Measurements from ENCODE around the gene NOX5.

Gene NOX5

DNA sequence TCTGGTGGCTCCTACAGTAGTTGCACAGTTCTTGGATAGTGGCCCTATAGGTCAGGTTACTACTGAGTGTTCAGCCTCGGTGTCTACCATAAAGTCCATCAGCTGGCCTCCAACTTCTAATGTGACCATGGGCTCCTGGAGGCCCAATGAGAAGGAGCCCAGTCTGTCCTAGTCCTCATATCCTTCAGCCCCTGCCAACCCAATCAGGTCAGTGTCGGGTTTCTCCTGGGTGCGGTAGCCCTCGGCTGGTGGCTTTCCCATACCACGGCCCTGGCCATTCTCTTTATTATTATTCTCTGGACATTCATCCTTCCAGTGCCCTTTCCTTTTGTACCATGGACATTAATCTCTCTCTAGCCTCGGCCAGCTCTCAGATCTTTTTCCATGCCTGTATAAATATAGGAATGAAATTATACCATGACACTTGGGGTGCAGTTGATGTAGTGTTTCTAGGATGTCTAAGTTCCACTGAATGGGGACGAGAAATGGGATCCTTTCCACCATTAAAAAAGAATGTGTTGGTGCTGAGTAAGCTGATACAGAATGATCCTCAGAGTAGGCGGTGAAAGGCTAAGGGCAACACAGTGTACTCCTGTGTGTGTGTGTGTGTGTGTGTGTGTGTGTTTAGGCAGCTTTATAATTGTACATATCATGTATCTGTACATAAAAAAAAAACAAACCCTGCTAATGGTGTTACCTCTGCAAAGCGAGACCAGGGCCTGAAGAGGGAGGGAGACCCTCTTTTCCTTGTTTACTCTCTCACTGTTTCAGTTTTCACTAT is 19.3 kb upstream of the NOX5 start:
- Mint-ChIP-seq H3K27ac (peak overlapping the region; percentile 43), H3K4me1 (peaks cover 29% of the 10 kb centered on the region), H3K4me3 (no peak overlapping the region), H3K27me3 (ENCODE audit: low read depth, poor library complexity) (peaks cover under 1% of the 10 kb centered on the region), H3K9me3 (no peaks in the 10 kb centered on the region), H3K36me3 (ENCODE audit: low read depth) (no peaks in the 10 kb centered on the region)
- TF ChIP-seq, protein P1, sequence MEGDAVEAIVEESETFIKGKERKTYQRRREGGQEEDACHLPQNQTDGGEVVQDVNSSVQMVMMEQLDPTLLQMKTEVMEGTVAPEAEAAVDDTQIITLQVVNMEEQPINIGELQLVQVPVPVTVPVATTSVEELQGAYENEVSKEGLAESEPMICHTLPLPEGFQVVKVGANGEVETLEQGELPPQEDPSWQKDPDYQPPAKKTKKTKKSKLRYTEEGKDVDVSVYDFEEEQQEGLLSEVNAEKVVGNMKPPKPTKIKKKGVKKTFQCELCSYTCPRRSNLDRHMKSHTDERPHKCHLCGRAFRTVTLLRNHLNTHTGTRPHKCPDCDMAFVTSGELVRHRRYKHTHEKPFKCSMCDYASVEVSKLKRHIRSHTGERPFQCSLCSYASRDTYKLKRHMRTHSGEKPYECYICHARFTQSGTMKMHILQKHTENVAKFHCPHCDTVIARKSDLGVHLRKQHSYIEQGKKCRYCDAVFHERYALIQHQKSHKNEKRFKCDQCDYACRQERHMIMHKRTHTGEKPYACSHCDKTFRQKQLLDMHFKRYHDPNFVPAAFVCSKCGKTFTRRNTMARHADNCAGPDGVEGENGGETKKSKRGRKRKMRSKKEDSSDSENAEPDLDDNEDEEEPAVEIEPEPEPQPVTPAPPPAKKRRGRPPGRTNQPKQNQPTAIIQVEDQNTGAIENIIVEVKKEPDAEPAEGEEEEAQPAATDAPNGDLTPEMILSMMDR (IDR thresholded peaks at IDR 0.05): no peak
- no peak for DNase-seq

DNA sequence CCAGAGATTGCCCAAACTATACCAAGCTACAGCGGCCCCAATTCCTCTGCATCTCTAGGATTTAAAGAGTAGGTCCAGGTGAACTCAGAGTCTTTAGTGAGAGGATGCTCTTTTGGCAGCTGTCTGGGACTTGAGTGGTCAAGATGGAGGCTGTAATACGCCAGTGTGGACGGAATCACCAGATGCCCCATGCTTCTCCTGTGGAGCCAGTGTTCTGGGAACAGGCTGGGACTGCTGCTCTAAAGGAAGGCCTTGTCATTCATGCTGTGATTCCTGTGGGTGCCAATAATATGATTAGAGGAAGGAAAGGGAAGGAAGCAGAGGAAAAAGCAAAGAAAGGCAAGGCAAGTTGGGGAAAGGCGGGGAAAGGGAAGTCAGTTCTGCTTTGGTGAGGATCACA is 17.4 kb upstream of the NOX5 start:
- Mint-ChIP-seq H3K4me3 (no peak overlapping the region), H3K27me3 (ENCODE audit: low read depth, poor library complexity) (peaks cover 8% of the 10 kb centered on the region), H3K4me1 (peaks cover 32% of the 10 kb centered on the region), H3K9me3 (no peaks in the 10 kb centered on the region), H3K27ac (no peak overlapping the region), H3K36me3 (ENCODE audit: low read depth) (no peaks in the 10 kb centered on the region)
- TF ChIP-seq, protein P1 (IDR thresholded peaks at IDR 0.05): no peak
- no peak for DNase-seq

DNA sequence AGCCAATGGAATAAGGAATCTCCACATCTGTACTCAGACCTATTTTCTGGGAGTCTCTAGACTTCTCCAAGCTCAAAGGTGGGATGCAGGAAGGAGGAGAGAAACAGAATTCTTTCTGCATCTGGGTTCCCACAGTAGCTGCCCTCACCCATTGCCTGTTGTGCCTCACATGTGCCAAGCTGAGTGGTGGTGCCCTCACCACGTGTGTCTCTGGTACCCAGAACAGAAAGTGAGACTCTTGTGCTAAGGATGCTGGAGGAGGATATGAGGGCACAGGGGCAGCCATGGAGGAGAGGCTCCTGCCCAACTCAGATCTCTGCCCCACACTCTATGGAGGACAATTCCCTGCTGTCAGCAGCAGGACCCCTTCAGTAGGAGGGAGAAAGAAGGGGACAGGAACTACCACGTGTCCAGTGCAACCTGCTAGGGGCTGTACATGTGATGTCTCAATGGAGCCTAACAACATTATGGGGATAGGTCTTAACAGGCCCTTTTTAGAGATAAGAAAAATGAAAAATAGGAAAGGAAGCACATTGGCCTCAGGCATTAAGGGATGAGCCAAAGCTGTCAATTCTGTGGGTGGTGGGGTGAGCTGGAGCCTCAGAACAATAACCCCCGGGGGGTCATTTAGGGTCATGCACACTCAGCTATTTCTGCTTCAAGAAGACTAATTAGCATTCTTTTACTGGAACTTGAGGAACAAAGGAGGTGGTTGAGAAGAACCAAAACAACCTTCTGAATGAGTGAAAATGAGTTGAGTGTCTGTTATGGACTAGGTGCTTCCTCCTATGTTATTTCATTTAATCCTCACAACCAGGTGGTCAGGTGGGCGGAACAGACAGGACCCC is 16.3 kb upstream of the NOX5 start:
- no peaks in the 10 kb centered on the region for H3K36me3 Mint-ChIP-seq (ENCODE audit: low read depth)
- no peaks in the 10 kb centered on the region for H3K9me3 Mint-ChIP-seq
- peaks cover 8% of the 10 kb centered on the region for H3K27me3 Mint-ChIP-seq (ENCODE audit: low read depth, poor library complexity)
- H3K4me3 Mint-ChIP-seq: no peak overlapping the region
- H3K27ac Mint-ChIP-seq: no peak overlapping the region
- TF ChIP-seq, protein P1 (IDR thresholded peaks at IDR 0.05): no peak
- peaks cover 32% of the 10 kb centered on the region for H3K4me1 Mint-ChIP-seq
- no peak for DNase-seq

DNA sequence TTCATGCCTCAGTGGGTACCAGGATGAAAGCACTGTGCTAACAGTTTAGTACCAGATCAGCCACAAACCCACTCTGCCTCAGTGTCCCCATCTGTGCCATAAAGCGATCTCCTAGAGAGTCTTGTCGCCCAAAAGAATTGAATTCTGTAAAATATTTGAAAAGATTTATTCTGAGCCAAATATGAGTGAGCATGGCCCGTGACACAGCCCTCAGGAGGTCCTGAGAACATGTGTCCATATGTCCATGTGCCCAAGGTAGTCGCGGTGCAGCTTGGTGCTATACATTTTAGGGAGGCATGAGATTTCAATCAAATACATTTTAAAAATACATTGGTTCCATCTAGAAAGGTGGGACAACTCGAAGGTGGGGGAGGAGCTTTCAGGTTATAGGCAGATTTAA is 15.4 kb upstream of the NOX5 start:
- TF ChIP-seq, protein P1 (IDR thresholded peaks at IDR 0.05): no peak
- DNase-seq: no peak
- Mint-ChIP-seq H3K27ac (no peak overlapping the region), H3K4me3 (no peak overlapping the region), H3K4me1 (peaks cover 32% of the 10 kb centered on the region), H3K9me3 (no peaks in the 10 kb centered on the region), H3K36me3 (ENCODE audit: low read depth) (no peaks in the 10 kb centered on the region), H3K27me3 (ENCODE audit: low read depth, poor library complexity) (peaks cover 8% of the 10 kb centered on the region)

DNA sequence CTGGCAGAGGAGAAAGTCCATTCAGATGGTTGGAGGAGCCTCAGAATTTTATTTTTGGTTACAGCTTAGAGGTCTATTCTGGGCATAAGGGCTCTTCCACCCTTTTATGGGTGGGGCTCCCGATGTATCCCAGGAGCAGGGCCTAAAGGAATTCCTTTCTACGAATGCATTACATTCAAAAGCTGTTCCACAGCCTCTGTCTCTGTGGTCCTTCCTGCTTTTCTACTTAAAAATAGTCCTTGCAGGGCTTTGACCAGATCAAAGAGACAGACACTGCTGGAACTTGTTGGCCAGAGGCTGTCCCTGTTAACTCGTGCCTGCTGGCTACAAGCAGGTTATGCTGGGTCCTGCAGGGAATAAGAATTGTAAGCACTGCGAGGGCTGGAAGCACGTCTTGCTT is 14.4 kb upstream of the NOX5 start:
- Mint-ChIP-seq H3K9me3 (peaks cover 2% of the 10 kb centered on the region), H3K4me3 (no peak overlapping the region), H3K27ac (no peak overlapping the region), H3K27me3 (ENCODE audit: low read depth, poor library complexity) (peaks cover 8% of the 10 kb centered on the region), H3K36me3 (ENCODE audit: low read depth) (no peaks in the 10 kb centered on the region), H3K4me1 (peaks cover 25% of the 10 kb centered on the region)
- TF ChIP-seq, protein P1 (IDR thresholded peaks at IDR 0.05): no peak
- no peak for DNase-seq

All from nephron progenitor cell (in vitro differentiated cells).